Liver (tissue), 9 donors: ENCODE measurements around the gene ANKRD44. TPM values are rescaled to one million over a fixed set of nuclear protein-coding genes. Genes with fewer than 3 reads are reported as not detected.

Experiments
- DNase-seq: peaks from one replicate; pipeline ENCODE4 v3.0.0-alpha.2; 2017; ENCODE audit warnings: low spot score
- H3K27ac ChIP-seq, 2 donors: one replicate each; pipeline ENCODE4 v1.7.0; 2013; ENCODE audit warnings: inconsistent platforms in 2 of 2, low read length in 2 of 2, control low read depth in 1 of 2, low read depth in 1 of 2, mild to moderate bottlenecking in 1 of 2
- H3K27me3 ChIP-seq, 4 donors: one replicate each; pipeline versions ENCODE4 v1.6.1 to v1.7.0; 2013; ENCODE audit warnings: low read length in 3 of 4, inconsistent platforms in 1 of 4, mild to moderate bottlenecking in 1 of 4, moderate library complexity in 1 of 4; ENCODE audit not compliant: control insufficient read depth in 4 of 4, insufficient read depth in 4 of 4
- H3K36me3 ChIP-seq, 4 donors: one replicate each; pipeline versions ENCODE4 v1.6.1 to v1.7.0; 2013; ENCODE audit warnings: low read length in 3 of 4, mild to moderate bottlenecking in 3 of 4, low read depth in 1 of 4, moderate library complexity in 1 of 4; ENCODE audit not compliant: control insufficient read depth in 4 of 4, insufficient read depth in 3 of 4
- H3K4me1 ChIP-seq, 4 donors: one replicate each; pipeline versions ENCODE4 v1.6.1 to v1.7.0; 2013; ENCODE audit warnings: low read length in 3 of 4, mild to moderate bottlenecking in 3 of 4, moderate library complexity in 1 of 4; ENCODE audit not compliant: control insufficient read depth in 4 of 4, insufficient read depth in 4 of 4
- H3K4me3 ChIP-seq, 3 donors: one replicate each; pipeline versions ENCODE4 v1.6.1 to v1.7.0; 2013; ENCODE audit warnings: low read length in 3 of 3, control low read depth in 1 of 3, low read depth in 1 of 3, mild to moderate bottlenecking in 1 of 3
- H3K9ac ChIP-seq, 2 donors: one replicate each; pipeline ENCODE4 v1.7.0; 2013; ENCODE audit warnings: low read length in 2 of 2, mild to moderate bottlenecking in 2 of 2, moderate library complexity in 2 of 2, control low read depth in 1 of 2, low read depth in 1 of 2
- H3K9me3 ChIP-seq, 4 donors: one replicate each; pipeline versions ENCODE4 v1.6.1 to v1.7.0; 2013; ENCODE audit warnings: low read length in 3 of 4; ENCODE audit not compliant: control insufficient read depth in 4 of 4
- EGR1 ChIP-seq, 2 donors: IDR thresholded peaks; 2 replicates each; pipeline ENCODE4 v1.6.1; 2016 to 2018; ENCODE audit warnings: antibody characterized with exemption in 2 of 2, low read depth in 2 of 2
- FOXA2 ChIP-seq: IDR thresholded peaks from 2 replicates; pipeline ENCODE4 v1.6.1; 2016; ENCODE audit warnings: antibody characterized with exemption
- GABPA ChIP-seq, 2 donors: IDR thresholded peaks in 1 of 2; conservative IDR thresholded peaks in 1 of 2; 2 replicates each; pipeline ENCODE4 v1.6.1; 2016; ENCODE audit warnings: antibody characterized with exemption in 2 of 2, mild to moderate bottlenecking in 1 of 2, moderate library complexity in 1 of 2
- HNF4A ChIP-seq, 2 donors: conservative IDR thresholded peaks; 2 replicates each; pipeline ENCODE4 v1.6.1; 2016; ENCODE audit warnings: antibody characterized with exemption in 2 of 2, mild to moderate bottlenecking in 2 of 2
- HNF4G ChIP-seq: IDR thresholded peaks from 2 replicates; pipeline ENCODE4 v1.6.1; 2016; ENCODE audit warnings: antibody characterized with exemption
- MAX ChIP-seq: IDR thresholded peaks from 2 replicates; pipeline ENCODE4 v1.6.1; 2016; ENCODE audit warnings: antibody characterized with exemption
- RAD21 ChIP-seq, 2 donors: IDR thresholded peaks; 2 replicates each; pipeline ENCODE4 v1.6.1; 2016; ENCODE audit warnings: antibody characterized with exemption in 2 of 2, mild to moderate bottlenecking in 2 of 2
- REST ChIP-seq: IDR thresholded peaks from 2 replicates; pipeline ENCODE4 v1.6.1; 2016; ENCODE audit warnings: antibody characterized with exemption, mild to moderate bottlenecking
- RXRA ChIP-seq, 2 donors: IDR thresholded peaks; 2 replicates each; pipeline ENCODE4 v1.6.1; 2017 to 2018; ENCODE audit warnings: antibody characterized with exemption in 2 of 2, mild to moderate bottlenecking in 1 of 2
- SP1 ChIP-seq: IDR thresholded peaks from 2 replicates; pipeline ENCODE4 v1.6.1; 2018; ENCODE audit warnings: antibody characterized with exemption, mild to moderate bottlenecking
- TAF1 ChIP-seq: conservative IDR thresholded peaks from 2 replicates; pipeline ENCODE4 v1.6.1; 2016; ENCODE audit warnings: antibody characterized with exemption, mild to moderate bottlenecking
- YY1 ChIP-seq: IDR thresholded peaks from 2 replicates; pipeline ENCODE4 v1.6.1; 2016; ENCODE audit warnings: antibody characterized with exemption, mild to moderate bottlenecking
- WGBS: extraction: QIAGEN DNeasy Blood & Tissue Kit; methylation state at CpG from one replicate; pipeline ENCODE4 v1.1.7; 2013; 5-methylcytosine and 5-hydroxymethylcytosine counted together
- polyA plus RNA-seq, 2 donors: library from polyadenylated mRNA; stranded (reverse) in 1 of 2; unstranded in 1 of 2; fragments of 200-250 nt in 1 of 2; fragments of >200 nt in 1 of 2; fragmentation: Nextera tagmentation in 1 of 2; extraction: Ambion mirVana in 1 of 2; gene quantifications; one replicate each; pipeline versions ENCODE4 v1.2.1 to v1.2.3, GENCODE V29; 2013 to 2015
- total RNA-seq, 2 donors: library from RNA; depleted of rRNA; stranded (reverse); fragments of >200 nt; gene quantifications; one replicate each; pipeline ENCODE4 v1.2.3, GENCODE V29; 2014
- TF ChIP-seq, protein P1 (sequence below): IDR thresholded peaks from 2 replicates; pipeline ENCODE4 v1.6.1; 2016; ENCODE audit warnings: antibody characterized with exemption
- TF ChIP-seq, protein P2 (sequence below): fragments of 150-350 bp; IDR thresholded peaks from 2 replicates; pipeline ENCODE4 v1.5.1; 2017; ENCODE audit warnings: improper control_type of control experiment, low read depth, low read length; ENCODE audit not compliant: missing input control
- TF ChIP-seq, protein P3 (sequence below): IDR thresholded peaks from 2 replicates; pipeline ENCODE4 v1.6.1; 2016; ENCODE audit warnings: antibody characterized with exemption
- donor health status: healthy.
- donor health status: healthy.
- donor health status: healthy.
- donor health status: healthy.
- donor health status: healthy.

Gene ANKRD44
- total and polyA plus RNA-seq, 4 donors, result 3.8 to 18.2 (median 6.8) TPM

- no peaks in the 10 kb centered on the region for H3K9me3 ChIP-seq
- DNase-seq, result no peak
- H3K27me3 ChIP-seq, result no peaks in the 10 kb centered on the region
- H3K4me1 ChIP-seq, result no peaks in the 10 kb centered on the region
- no peak overlapping the region for H3K27ac ChIP-seq
- H3K36me3 ChIP-seq, result peaks cover 0 to 5% (median under 1%) of the 10 kb centered on the region in 4 donors
- H3K9ac ChIP-seq, result no peak overlapping the region
- TF ChIP-seq YY1 (no peak), RXRA (IDR thresholded peaks at IDR 0.05) (no peak), SP1 (no peak), RAD21 (IDR thresholded peaks at IDR 0.05) (no peak), HNF4G (no peak), HNF4A (conservative IDR thresholded peaks at IDR 0.05) (no peak), TAF1 (no peak), GABPA (IDR thresholded peaks at IDR 0.05 in 1 of 2, conservative IDR thresholded peaks at IDR 0.05 in 1 of 2) (no peak), FOXA2 (no peak)
- TF ChIP-seq, protein P1, sequence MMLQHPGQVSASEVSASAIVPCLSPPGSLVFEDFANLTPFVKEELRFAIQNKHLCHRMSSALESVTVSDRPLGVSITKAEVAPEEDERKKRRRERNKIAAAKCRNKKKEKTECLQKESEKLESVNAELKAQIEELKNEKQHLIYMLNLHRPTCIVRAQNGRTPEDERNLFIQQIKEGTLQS, result no peak
- TF ChIP-seq, protein P2, sequence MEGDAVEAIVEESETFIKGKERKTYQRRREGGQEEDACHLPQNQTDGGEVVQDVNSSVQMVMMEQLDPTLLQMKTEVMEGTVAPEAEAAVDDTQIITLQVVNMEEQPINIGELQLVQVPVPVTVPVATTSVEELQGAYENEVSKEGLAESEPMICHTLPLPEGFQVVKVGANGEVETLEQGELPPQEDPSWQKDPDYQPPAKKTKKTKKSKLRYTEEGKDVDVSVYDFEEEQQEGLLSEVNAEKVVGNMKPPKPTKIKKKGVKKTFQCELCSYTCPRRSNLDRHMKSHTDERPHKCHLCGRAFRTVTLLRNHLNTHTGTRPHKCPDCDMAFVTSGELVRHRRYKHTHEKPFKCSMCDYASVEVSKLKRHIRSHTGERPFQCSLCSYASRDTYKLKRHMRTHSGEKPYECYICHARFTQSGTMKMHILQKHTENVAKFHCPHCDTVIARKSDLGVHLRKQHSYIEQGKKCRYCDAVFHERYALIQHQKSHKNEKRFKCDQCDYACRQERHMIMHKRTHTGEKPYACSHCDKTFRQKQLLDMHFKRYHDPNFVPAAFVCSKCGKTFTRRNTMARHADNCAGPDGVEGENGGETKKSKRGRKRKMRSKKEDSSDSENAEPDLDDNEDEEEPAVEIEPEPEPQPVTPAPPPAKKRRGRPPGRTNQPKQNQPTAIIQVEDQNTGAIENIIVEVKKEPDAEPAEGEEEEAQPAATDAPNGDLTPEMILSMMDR, result no peak
- 98% methylated on average over 5 of the region's 5 CpGs for WGBS
- H3K4me3 ChIP-seq, result no peak overlapping the region
These were observed 224.9 kb downstream of the ANKRD44 start for GRCh38 chr2:197085665-197086064.

GRCh38 chr2:197081294-197081693 lies 229.3 kb downstream of the ANKRD44 start:
- Histone ChIP-seq H3K27ac (no peak overlapping the region), H3K9me3 (no peaks in the 10 kb centered on the region), H3K4me3 (no peak overlapping the region), H3K4me1 (no peaks in the 10 kb centered on the region), H3K27me3 (no peaks in the 10 kb centered on the region), H3K36me3 (peaks cover 3 to 5% (median 5%) of the 10 kb centered on the region in 4 donors), H3K9ac (no peak overlapping the region)
- 86% methylated on average over 4 of the region's 4 CpGs for WGBS
- no peak for DNase-seq
- TF ChIP-seq HNF4A (conservative IDR thresholded peaks at IDR 0.05) (no peak), REST (no peak), TAF1 (no peak), EGR1 (IDR thresholded peaks at IDR 0.05; ENCODE audit: low read depth in 2 of 2) (no peak), MAX (no peak)
- TF ChIP-seq, protein P3, sequence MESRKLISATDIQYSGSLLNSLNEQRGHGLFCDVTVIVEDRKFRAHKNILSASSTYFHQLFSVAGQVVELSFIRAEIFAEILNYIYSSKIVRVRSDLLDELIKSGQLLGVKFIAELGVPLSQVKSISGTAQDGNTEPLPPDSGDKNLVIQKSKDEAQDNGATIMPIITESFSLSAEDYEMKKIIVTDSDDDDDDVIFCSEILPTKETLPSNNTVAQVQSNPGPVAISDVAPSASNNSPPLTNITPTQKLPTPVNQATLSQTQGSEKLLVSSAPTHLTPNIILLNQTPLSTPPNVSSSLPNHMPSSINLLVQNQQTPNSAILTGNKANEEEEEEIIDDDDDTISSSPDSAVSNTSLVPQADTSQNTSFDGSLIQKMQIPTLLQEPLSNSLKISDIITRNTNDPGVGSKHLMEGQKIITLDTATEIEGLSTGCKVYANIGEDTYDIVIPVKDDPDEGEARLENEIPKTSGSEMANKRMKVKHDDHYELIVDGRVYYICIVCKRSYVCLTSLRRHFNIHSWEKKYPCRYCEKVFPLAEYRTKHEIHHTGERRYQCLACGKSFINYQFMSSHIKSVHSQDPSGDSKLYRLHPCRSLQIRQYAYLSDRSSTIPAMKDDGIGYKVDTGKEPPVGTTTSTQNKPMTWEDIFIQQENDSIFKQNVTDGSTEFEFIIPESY, result no peak
